H1 (cell line): ENCODE measurements around the gene SLC12A7. TPM values are rescaled to one million over a fixed set of nuclear protein-coding genes. Genes with fewer than 3 reads are reported as not detected.

Experiments
- CTCF ChIA-PET: fragments of 300-600 bp; sonication (Branson Sonifier 250); formaldehyde crosslinking; loops from one replicate; lab custom pipeline; 2021; ENCODE audit not compliant: partially characterized antibody; lab: Charles Lee
- POLR2A ChIA-PET: fragments of 300-600 bp; sonication (Branson Sonifier 250); formaldehyde crosslinking; loops from one replicate; lab custom pipeline; 2021; ENCODE audit warnings: inconsistent platforms; ENCODE audit not compliant: partially characterized antibody; lab: Charles Lee
- DNase-seq, 2 experiments: peaks; one replicate each; pipeline versions ENCODE4 v3.0.0 to v3.0.0-alpha.2; 2010 to 2022; ENCODE audit warnings: low spot score in 2 of 2, low read depth in 1 of 2, mixed read lengths in 1 of 2
- FAIRE-seq: peaks from 2 replicates; lab custom pipeline; 2011; peaks lifted over from hg19 to GRCh38; lab: Jason Lieb, UNC
- H2AFZ ChIP-seq: 2 replicates; pipeline ENCODE4 v1.8.1; 2012; ENCODE audit warnings: low read length, inconsistent platforms
- H2AK5ac ChIP-seq: 2 replicates; pipeline ENCODE4 v1.6.1; 2013; ENCODE audit warnings: low read depth, low read length
- H2BK120ac ChIP-seq: replicated peaks from 2 replicates; pipeline ENCODE3; 2013; ENCODE audit warnings: low read depth, low read length, inconsistent platforms
- H2BK12ac ChIP-seq: 2 replicates; pipeline ENCODE4 v1.6.1; 2013; ENCODE audit warnings: low read depth, low read length
- H2BK15ac ChIP-seq: 2 replicates; pipeline ENCODE4 v1.6.1; 2013; ENCODE audit warnings: low read length
- H2BK20ac ChIP-seq: 2 replicates; pipeline ENCODE4 v1.6.1; 2013; ENCODE audit warnings: low read length
- H2BK5ac ChIP-seq: 2 replicates; pipeline ENCODE4 v1.6.1; 2013; ENCODE audit warnings: low read depth, low read length
- H3K14ac ChIP-seq: 2 replicates; pipeline ENCODE4 v1.6.1; 2013; ENCODE audit warnings: inconsistent platforms; ENCODE audit not compliant: insufficient read length
- H3K18ac ChIP-seq: 2 replicates; pipeline ENCODE4 v1.6.1; 2013; ENCODE audit warnings: low read length; ENCODE audit errors: extremely low read depth
- H3K23ac ChIP-seq: 2 replicates; pipeline ENCODE4 v1.6.1; 2013; ENCODE audit warnings: inconsistent platforms; ENCODE audit not compliant: insufficient read length
- H3K23me2 ChIP-seq: 2 replicates; pipeline ENCODE4 v1.6.1; 2013; ENCODE audit warnings: low read depth, low read length
- H3K27ac ChIP-seq: 2 replicates; pipeline ENCODE4 v1.6.1; 2011; ENCODE audit warnings: low read depth, low read length, inconsistent platforms
- H3K27me3 ChIP-seq, 4 experiments: replicated peaks in 1 of 4; 1 replicate in 1 of 4; 2 replicates in 3 of 4; pipeline versions ENCODE4 v1.6.1 to v1.8.1; 2011 to 2013; ENCODE audit warnings: low read length in 3 of 4, mild to moderate bottlenecking in 3 of 4, inconsistent platforms in 2 of 4, mixed read lengths in 2 of 4, moderate library complexity in 1 of 4; ENCODE audit not compliant: control insufficient read depth in 3 of 4, insufficient read depth in 3 of 4; ENCODE audit errors: extremely low read depth in 1 of 4
- H3K36me3 ChIP-seq, 4 experiments: 2 replicates each; pipeline versions ENCODE4 v1.6.1 to v1.8.1; 2011 to 2013; ENCODE audit warnings: mild to moderate bottlenecking in 4 of 4, low read length in 3 of 4, moderate library complexity in 2 of 4, control low read depth in 1 of 4, inconsistent platforms in 1 of 4; ENCODE audit not compliant: insufficient read depth in 4 of 4, control insufficient read depth in 2 of 4
- H3K4ac ChIP-seq: replicated peaks from 2 replicates; pipeline ENCODE3; 2013; ENCODE audit warnings: low read length, low read depth, mixed read lengths, inconsistent platforms; ENCODE audit not compliant: insufficient read length
- H3K4me1 ChIP-seq, 4 experiments: replicated peaks in 1 of 4; 1 replicate in 1 of 4; 2 replicates in 3 of 4; pipeline versions ENCODE4 v1.6.1 to v1.8.1; 2011 to 2013; ENCODE audit warnings: low read length in 3 of 4, inconsistent platforms in 2 of 4, mixed read lengths in 1 of 4; ENCODE audit not compliant: insufficient read depth in 4 of 4, control insufficient read depth in 3 of 4
- H3K4me2 ChIP-seq, 2 experiments: 2 replicates each; pipeline versions ENCODE4 v1.6.1 to v1.8.1; 2011 to 2013; ENCODE audit warnings: low read depth in 2 of 2, low read length in 2 of 2, control low read depth in 1 of 2, inconsistent platforms in 1 of 2, mild to moderate bottlenecking in 1 of 2; ENCODE audit not compliant: insufficient read depth in 1 of 2
- H3K4me3 ChIP-seq, 4 experiments: fragments of 200-600, 300-600 bp in 1 of 4; sonication (generic), shearing (Covaris generic), sonication (Bioruptor Twin) in 1 of 4; 2 replicates each; pipeline versions ENCODE4 v1.5.1 to v1.8.1; 2011 to 2016; ENCODE audit warnings: low read length in 4 of 4, low read depth in 3 of 4, control low read depth in 2 of 4, inconsistent platforms in 2 of 4, mild to moderate bottlenecking in 2 of 4, mixed read lengths in 1 of 4, moderate library complexity in 1 of 4; ENCODE audit not compliant: insufficient read depth in 2 of 4; ENCODE audit errors: extremely low read depth in 1 of 4
- H3K56ac ChIP-seq: replicated peaks from 2 replicates; pipeline ENCODE3; 2013; ENCODE audit warnings: low read depth, mild to moderate bottlenecking, mixed read lengths, low read length, inconsistent platforms; ENCODE audit not compliant: insufficient read length
- H3K79me1 ChIP-seq: 2 replicates; pipeline ENCODE4 v1.6.1; 2013; ENCODE audit warnings: low read depth, low read length, control low read depth
- H3K79me2 ChIP-seq, 2 experiments: 2 replicates each; pipeline versions ENCODE4 v1.6.1 to v1.8.1; 2012 to 2013; ENCODE audit warnings: low read length in 2 of 2, mild to moderate bottlenecking in 2 of 2, inconsistent platforms in 1 of 2; ENCODE audit not compliant: insufficient read depth in 2 of 2, control insufficient read depth in 1 of 2
- H3K9ac ChIP-seq, 4 experiments: replicated peaks in 1 of 4; 1 replicate in 1 of 4; 2 replicates in 3 of 4; pipeline versions ENCODE4 v1.6.1 to v1.8.1; 2011 to 2013; ENCODE audit warnings: low read depth in 3 of 4, low read length in 3 of 4, control low read depth in 2 of 4, mild to moderate bottlenecking in 2 of 4, moderate library complexity in 2 of 4, inconsistent platforms in 1 of 4; ENCODE audit errors: extremely low read depth in 1 of 4
- H3K9me3 ChIP-seq, 2 experiments: 2 replicates each; pipeline versions ENCODE4 v1.6.1 to v1.8.1; 2012 to 2013; ENCODE audit warnings: mild to moderate bottlenecking in 2 of 2, moderate library complexity in 2 of 2, control low read depth in 1 of 2, inconsistent platforms in 1 of 2, low read depth in 1 of 2, low read length in 1 of 2, mixed read lengths in 1 of 2; ENCODE audit not compliant: insufficient read depth in 2 of 2
- H4K20me1 ChIP-seq, 2 experiments: replicated peaks in 1 of 2; 2 replicates each; pipeline versions ENCODE3 to v1.8.1; 2011 to 2013; ENCODE audit warnings: inconsistent platforms in 2 of 2, low read length in 2 of 2, mild to moderate bottlenecking in 1 of 2; ENCODE audit not compliant: insufficient read depth in 2 of 2, control insufficient read depth in 1 of 2
- H4K5ac ChIP-seq: 2 replicates; pipeline ENCODE4 v1.6.1; 2013; ENCODE audit warnings: low read length, low read depth, mixed read lengths, inconsistent platforms; ENCODE audit not compliant: insufficient read length
- H4K8ac ChIP-seq: 2 replicates; pipeline ENCODE4 v1.8.0; 2013; ENCODE audit warnings: mild to moderate bottlenecking, moderate library complexity, low read length, inconsistent platforms; ENCODE audit not compliant: insufficient read depth; ENCODE audit errors: extremely low read depth
- H4K91ac ChIP-seq: replicated peaks from 2 replicates; pipeline ENCODE3; 2013; ENCODE audit warnings: low read length, mixed read lengths, inconsistent platforms; ENCODE audit not compliant: insufficient read length
- GABPA ChIP-seq: IDR thresholded peaks from 2 replicates; pipeline ENCODE4 v1.6.1; 2011; ENCODE audit warnings: mild to moderate bottlenecking, low read length, moderate library complexity, borderline replicate concordance; ENCODE audit not compliant: insufficient read depth
- GTF2F1 ChIP-seq: IDR thresholded peaks from 2 replicates; pipeline ENCODE4 v1.6.1; 2012; ENCODE audit warnings: low read depth, low read length, improper control_type of control experiment, borderline replicate concordance
- POLR2A ChIP-seq, 2 experiments: IDR thresholded peaks; 1 replicate in 1 of 2; 2 replicates in 1 of 2; pipeline ENCODE4 v1.6.1; 2011; ENCODE audit warnings: low read depth in 2 of 2, low read length in 2 of 2, mild to moderate bottlenecking in 2 of 2; ENCODE audit errors: control extremely low read depth in 1 of 2
- RNF2 ChIP-seq: fragments of 200-900, 300-1000 bp; sonication (generic); IDR thresholded peaks from 2 replicates; pipeline ENCODE4 v1.7.1; 2016; ENCODE audit warnings: borderline replicate concordance, low read depth, mild to moderate bottlenecking, antibody characterized with exemption, low read length; ENCODE audit not compliant: poor library complexity, severe bottlenecking; ENCODE audit errors: missing control alignments
- RXRA ChIP-seq: IDR thresholded peaks from 2 replicates; pipeline ENCODE4 v1.6.1; 2011; ENCODE audit warnings: low read depth, mild to moderate bottlenecking, low read length, moderate library complexity; ENCODE audit not compliant: insufficient read depth
- SIRT6 ChIP-seq: IDR thresholded peaks from one replicate; pipeline ENCODE4 v1.7.1; 2012; ENCODE audit warnings: low read length, inconsistent platforms
- SP1 ChIP-seq: IDR thresholded peaks from 2 replicates; pipeline ENCODE4 v1.6.1; 2011; ENCODE audit warnings: low read depth, low read length
- SP4 ChIP-seq: IDR thresholded peaks from 2 replicates; pipeline ENCODE4 v1.6.1; 2012; ENCODE audit warnings: low read length, inconsistent platforms
- TEAD4 ChIP-seq: IDR thresholded peaks from 2 replicates; pipeline ENCODE4 v1.6.1; 2012; ENCODE audit warnings: low read depth, low read length, inconsistent platforms, mixed read lengths
- ZNF274 ChIP-seq: IDR thresholded peaks from 2 replicates; pipeline ENCODE4 v1.7.0; 2012; ENCODE audit warnings: low read length, borderline replicate concordance; ENCODE audit errors: extremely low read depth
- WGBS, 2 experiments: shearing (Covaris generic) in 1 of 2; methylation state at CpG; one replicate each; pipeline versions ENCODE4 v1.1.6 to v1.1.7; 2013 to 2015; ENCODE audit warnings: low lambda C conversion rate in 2 of 2, mixed read lengths in 2 of 2, inconsistent platforms in 1 of 2, low coverage in 1 of 2, missing lambda C conversion rate in 1 of 2; ENCODE audit not compliant: insufficient replicate concordance in 2 of 2, insufficient coverage in 1 of 2, insufficient read length in 1 of 2; ENCODE audit errors: extremely low coverage in 1 of 2, missing lambda C conversion rate in 1 of 2; 5-methylcytosine and 5-hydroxymethylcytosine counted together
- polyA plus RNA-seq, 7 experiments: library from polyadenylated mRNA; depleted of rRNA in 3 of 7; stranded (reverse) in 5 of 7; unstranded in 2 of 7; fragments of >200 nt in 5 of 7; fragments of 200-250 nt in 2 of 7; gene quantifications; 1 replicate in 5 of 7; 2 replicates in 1 of 7; 4 replicates in 1 of 7; pipeline versions ENCODE4 v1.2.1 to v1.2.3, GENCODE V29; 2011 to 2013; ENCODE audit warnings: missing spikeins in 2 of 7, mixed read lengths in 2 of 7
- total RNA-seq: library from RNA; stranded (reverse); fragmentation: NEBNext Ultra II Directional; extraction: Animal tissue kit (Norgen Biotek cat#: 25700); gene quantifications from 2 replicates; pipeline ENCODE4 v1.2.1, GENCODE V29; 2021
- TF ChIP-seq, protein P1 (sequence below), 3 experiments: IDR thresholded peaks; 1 replicate in 2 of 3; 2 replicates in 1 of 3; pipeline versions ENCODE4 v1.5.1 to v1.6.1; 2011; ENCODE audit warnings: low read length in 3 of 3, mild to moderate bottlenecking in 3 of 3, inconsistent platforms in 2 of 3, low read depth in 1 of 3, moderate library complexity in 1 of 3; ENCODE audit not compliant: insufficient read depth in 1 of 3; ENCODE audit errors: control extremely low read depth in 1 of 3

The SLC12A7 gene
- total and polyA plus RNA-seq, 2 of the 8 experiments (the other 6 are each of a cell fraction or from before 2014, with no cell fraction given): 23.5 to 39.7 TPM

DNA sequence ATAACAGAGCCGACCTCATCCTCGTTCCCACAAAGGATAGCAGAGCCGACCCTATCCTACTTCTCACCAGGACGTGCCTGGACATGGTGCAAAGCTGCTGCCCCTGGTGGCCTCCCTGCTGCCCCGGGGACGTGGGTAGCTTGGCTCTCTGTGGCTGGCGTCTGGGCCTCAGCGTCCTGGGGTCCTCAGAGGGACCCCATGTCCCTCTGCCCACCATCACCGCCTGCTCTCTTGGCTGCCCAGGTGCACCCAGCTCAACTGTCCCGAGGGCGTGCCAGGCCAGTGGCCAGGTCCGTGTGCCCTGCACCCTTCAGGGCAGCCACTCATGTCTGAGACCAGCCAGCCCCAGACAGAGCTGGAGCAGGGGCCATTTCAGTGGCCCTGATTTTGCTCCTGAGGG is 94.8 kb downstream of the SLC12A7 start:
- Histone ChIP-seq H3K4me2 (no peak overlapping the region), H3K56ac (no peak overlapping the region), H2BK120ac (no peak overlapping the region), H4K20me1 (peaks cover 0 to 5% of the 10 kb centered on the region in 2 experiments), H2BK20ac (no peak overlapping the region), H3K4me3 (no peak overlapping the region), H4K5ac (no peak overlapping the region), H3K14ac (no peak overlapping the region), H4K91ac (no peak overlapping the region), H3K27ac (no peak overlapping the region), H3K36me3 (no peaks in the 10 kb centered on the region), H3K27me3 (no peaks in the 10 kb centered on the region), H3K18ac (no peak overlapping the region), H3K79me2 (no peaks in the 10 kb centered on the region), H2BK12ac (no peak overlapping the region), H3K9ac (no peak overlapping the region), H3K23me2 (no peaks in the 10 kb centered on the region), H2BK5ac (no peak overlapping the region), H2AK5ac (no peak overlapping the region), H3K4ac (no peak overlapping the region), H2AFZ (no peak overlapping the region), H4K8ac (peak overlapping the region; percentile 80), H2BK15ac (no peak overlapping the region), H3K4me1 (peaks cover 0 to 12% (median 5%) of the 10 kb centered on the region in 4 experiments; a peak in 4 of 7 replicates), H3K23ac (no peak overlapping the region), H3K79me1 (no peaks in the 10 kb centered on the region), H3K9me3 (no peaks in the 10 kb centered on the region)
- FAIRE-seq: no peak
- no peak for DNase-seq
- CTCF ChIA-PET: interaction anchor here (0.9 to 3.6 kb wide), 5 partner anchors 10 to 157 kb away, joined by 3 to 22 read pairs (median 5); partner anchors contain the start of gene NKD2
- POLR2A ChIA-PET: no interaction called here
- no peak for TF ChIP-seq SIRT6
- TF ChIP-seq POLR2A (IDR thresholded peaks at IDR 0.05; ENCODE audit: control extremely low read depth in 1 of 2, low read depth in 2 of 2, low read length in 2 of 2): no peak
- TF ChIP-seq, protein P1, sequence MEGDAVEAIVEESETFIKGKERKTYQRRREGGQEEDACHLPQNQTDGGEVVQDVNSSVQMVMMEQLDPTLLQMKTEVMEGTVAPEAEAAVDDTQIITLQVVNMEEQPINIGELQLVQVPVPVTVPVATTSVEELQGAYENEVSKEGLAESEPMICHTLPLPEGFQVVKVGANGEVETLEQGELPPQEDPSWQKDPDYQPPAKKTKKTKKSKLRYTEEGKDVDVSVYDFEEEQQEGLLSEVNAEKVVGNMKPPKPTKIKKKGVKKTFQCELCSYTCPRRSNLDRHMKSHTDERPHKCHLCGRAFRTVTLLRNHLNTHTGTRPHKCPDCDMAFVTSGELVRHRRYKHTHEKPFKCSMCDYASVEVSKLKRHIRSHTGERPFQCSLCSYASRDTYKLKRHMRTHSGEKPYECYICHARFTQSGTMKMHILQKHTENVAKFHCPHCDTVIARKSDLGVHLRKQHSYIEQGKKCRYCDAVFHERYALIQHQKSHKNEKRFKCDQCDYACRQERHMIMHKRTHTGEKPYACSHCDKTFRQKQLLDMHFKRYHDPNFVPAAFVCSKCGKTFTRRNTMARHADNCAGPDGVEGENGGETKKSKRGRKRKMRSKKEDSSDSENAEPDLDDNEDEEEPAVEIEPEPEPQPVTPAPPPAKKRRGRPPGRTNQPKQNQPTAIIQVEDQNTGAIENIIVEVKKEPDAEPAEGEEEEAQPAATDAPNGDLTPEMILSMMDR (IDR thresholded peaks at IDR 0.05; ENCODE audit: control extremely low read depth in 1 of 3, insufficient read depth in 1 of 3, low read depth in 1 of 3, low read length in 3 of 3): no peak
- TF ChIP-seq RNF2: no peak
- TF ChIP-seq SP1: no peak
- TF ChIP-seq GTF2F1: no peak
- no peak for TF ChIP-seq SP4
- TF ChIP-seq TEAD4: no peak
- TF ChIP-seq GABPA: no peak
- TF ChIP-seq RXRA: no peak
- no peak for TF ChIP-seq ZNF274
- 93% methylated on average over 9 of the region's 12 CpGs; no CpG with 5 or more reads in 1 of the 2 experiments for WGBS, 2 experiments
